WI38 (cell line): ENCODE data around the gene UBE2F.

Experiments
- H3K4me3 ChIP-seq: 2 replicates; pipeline ENCODE4 v1.5.1; 2011; ENCODE audit warnings: low read depth, mild to moderate bottlenecking, control low read depth, low read length
- TF ChIP-seq, protein P1 (sequence below): IDR thresholded peaks from 2 replicates; pipeline ENCODE4 v1.5.1; 2012; ENCODE audit warnings: low read depth, mild to moderate bottlenecking, control low read depth, low read length

UBE2F gene

DNA sequence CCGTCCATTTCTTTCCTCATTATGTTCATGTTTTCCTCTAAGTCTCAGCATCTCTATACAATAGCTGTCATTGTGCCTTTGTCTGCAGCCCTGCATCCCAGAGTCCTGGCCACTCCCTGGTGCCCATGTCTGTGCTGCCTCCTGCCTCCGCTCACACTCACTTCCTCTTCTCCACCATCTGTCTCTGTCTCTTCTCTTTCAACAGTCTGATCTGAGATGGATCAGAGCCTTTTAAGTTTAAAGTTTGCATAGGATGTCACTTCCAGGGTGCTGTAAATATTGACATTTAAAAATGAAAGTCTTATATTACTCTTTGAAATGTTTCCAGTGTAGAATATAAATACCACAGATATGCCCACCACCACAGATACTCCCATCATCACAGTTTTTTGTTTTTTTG, 42.7 kb downstream of the UBE2F start:
- TF ChIP-seq, protein P1, sequence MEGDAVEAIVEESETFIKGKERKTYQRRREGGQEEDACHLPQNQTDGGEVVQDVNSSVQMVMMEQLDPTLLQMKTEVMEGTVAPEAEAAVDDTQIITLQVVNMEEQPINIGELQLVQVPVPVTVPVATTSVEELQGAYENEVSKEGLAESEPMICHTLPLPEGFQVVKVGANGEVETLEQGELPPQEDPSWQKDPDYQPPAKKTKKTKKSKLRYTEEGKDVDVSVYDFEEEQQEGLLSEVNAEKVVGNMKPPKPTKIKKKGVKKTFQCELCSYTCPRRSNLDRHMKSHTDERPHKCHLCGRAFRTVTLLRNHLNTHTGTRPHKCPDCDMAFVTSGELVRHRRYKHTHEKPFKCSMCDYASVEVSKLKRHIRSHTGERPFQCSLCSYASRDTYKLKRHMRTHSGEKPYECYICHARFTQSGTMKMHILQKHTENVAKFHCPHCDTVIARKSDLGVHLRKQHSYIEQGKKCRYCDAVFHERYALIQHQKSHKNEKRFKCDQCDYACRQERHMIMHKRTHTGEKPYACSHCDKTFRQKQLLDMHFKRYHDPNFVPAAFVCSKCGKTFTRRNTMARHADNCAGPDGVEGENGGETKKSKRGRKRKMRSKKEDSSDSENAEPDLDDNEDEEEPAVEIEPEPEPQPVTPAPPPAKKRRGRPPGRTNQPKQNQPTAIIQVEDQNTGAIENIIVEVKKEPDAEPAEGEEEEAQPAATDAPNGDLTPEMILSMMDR, result no peak
- no peak overlapping the region for H3K4me3 ChIP-seq

DNA sequence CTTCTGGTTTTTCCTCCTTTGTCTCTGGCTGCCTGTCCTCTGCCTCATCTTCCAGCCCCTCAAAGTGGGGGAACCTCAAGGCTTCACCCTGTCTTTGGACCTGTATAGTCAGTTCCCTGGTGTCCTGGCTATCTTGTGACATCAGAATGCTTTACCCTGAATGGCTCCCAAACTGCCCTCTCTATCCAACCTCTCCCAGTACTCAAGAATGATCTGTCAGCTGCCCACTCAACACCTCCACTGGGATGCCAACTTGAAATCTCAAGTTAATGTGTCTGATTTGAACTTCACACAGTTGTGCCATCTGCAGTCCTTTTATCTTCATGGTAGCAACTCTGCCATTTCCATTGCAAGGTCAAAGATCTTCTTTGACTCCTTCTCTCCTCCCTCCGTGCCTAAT, 43.8 kb downstream of the UBE2F start:
- TF ChIP-seq, protein P1, result no peak
- no peak overlapping the region for H3K4me3 ChIP-seq

DNA sequence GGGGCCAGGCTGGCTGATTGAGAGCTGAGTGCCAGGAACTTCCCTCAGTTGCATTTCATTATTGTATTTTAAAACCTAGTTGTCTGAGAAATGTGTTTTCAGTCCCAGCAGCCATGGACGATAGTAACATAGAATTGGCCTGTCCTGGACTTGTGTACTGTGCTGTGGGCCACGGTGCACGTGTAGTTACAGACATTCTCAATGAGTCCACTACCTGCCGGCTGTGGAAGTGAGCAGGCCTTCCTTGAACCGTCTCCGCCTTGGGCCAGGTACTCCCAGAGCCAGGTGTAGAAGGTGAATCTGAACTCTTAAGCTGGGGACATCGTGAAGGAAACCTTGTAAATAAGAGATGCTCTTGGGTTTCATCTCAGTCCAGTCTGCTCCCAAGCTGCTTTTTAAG, 47.0 kb downstream of the UBE2F start:
- TF ChIP-seq, protein P1, result no peak
- H3K4me3 ChIP-seq, result no peak overlapping the region

DNA sequence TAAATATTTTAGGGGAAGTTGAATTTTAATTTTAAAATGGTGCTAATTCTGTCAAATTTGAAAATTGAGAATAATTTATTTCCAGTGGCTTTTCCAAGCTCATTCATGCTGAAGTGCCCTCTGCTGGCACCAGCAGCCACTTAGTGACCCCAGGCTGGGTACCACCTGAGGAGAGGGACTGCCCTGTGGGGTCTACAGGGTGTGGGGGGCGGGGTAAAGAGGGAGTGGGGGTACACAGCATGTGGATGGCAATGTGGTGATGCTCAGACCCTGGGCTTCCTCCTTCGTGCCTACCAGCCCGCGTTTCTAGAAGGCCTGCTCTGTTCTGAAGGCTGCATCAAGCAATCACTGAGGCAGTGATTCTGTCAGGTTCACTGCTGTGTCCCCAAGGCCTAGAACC, 48.9 kb downstream of the UBE2F start:
- TF ChIP-seq, protein P1, result no peak
- H3K4me3 ChIP-seq, result no peak overlapping the region

DNA sequence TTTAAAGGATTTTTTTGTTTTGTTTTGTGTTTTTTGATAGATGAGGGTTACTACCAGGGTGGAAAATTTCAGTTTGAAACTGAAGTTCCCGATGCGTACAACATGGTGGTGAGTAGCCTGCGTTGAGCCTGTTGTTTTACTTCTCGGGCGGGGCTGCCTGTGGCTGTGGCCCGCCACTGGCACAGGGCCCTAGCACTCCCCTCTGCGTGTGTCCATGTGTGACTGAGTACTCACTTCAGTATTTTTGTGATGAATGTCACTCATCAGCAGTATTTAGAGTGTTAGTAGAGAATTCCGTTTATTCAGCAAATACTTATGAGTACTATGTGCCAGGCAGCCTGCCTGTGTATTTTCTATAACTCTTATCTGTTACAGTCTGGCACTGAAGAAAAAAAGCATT, 49.7 kb downstream of the UBE2F start:
- H3K4me3 ChIP-seq, result no peak overlapping the region
- TF ChIP-seq, protein P1, result no peak

DNA sequence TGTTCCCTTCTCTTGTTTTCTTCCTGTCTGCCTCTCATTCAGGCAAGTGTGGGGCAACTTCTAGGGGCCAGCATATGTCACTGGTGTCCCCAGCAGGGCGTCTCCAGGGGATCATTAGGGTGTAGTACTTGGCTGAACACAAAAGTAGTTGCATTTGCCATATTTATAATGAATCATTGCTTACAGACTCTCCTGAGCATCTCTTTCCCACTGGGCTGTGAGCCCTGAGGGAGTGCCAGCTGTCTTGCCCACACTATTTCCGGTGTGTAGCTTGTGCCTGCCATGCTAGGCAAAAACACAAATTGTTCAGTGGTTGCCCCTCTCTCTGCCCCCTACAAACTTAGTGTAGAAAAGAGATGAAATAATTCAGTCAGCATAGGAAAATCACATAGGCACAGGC, 53.1 kb downstream of the UBE2F start:
- TF ChIP-seq, protein P1, result no peak
- H3K4me3 ChIP-seq, result no peak overlapping the region

DNA sequence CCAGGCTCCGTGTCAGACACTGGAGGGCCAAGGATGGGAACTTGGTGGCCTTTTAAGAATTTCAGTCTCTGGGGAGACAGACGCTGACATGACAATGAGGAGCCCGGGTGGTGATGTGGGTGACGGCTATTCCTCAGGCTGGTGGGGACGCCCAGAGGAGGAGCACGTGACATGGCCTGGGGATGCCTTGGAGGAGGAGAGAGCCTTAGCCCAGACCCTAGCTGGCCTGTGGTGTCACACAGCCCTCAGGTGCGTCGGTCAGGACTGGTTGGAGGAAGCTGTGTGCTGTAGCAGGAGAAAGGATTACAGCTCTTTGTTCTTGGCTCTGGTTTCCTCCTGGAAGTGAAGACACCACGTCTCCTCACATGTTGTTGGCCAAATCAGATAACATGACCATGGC, 54.0 kb downstream of the UBE2F start:
- no peak overlapping the region for H3K4me3 ChIP-seq
- TF ChIP-seq, protein P1, result no peak
